Omental fat pad (tissue), 4 donors: ENCODE measurements around the gene MGAT3. TPM values are rescaled to one million over a fixed set of nuclear protein-coding genes. Genes with fewer than 3 reads are reported as not detected.

Experiments used
- ATAC-seq: fragments of 150-250 bp; one replicate; pipeline ENCODE4 v1.9.1; 2016; ENCODE audit warnings: mild to moderate bottlenecking, moderate library complexity; ENCODE audit not compliant: low FRiP score
- DNase-seq: peaks from one replicate; pipeline ENCODE4 v3.0.0-alpha.2; 2019; ENCODE audit warnings: low spot score
- total RNA-seq, 4 donors: library from RNA; depleted of rRNA; stranded (reverse); fragments of >200 nt; gene quantifications; one replicate each; pipeline ENCODE4 v1.1.0, GENCODE V29; 2016
- TF ChIP-seq, protein P1 (sequence below), 3 donors: fragments of 450-650 bp; IDR thresholded peaks; one replicate each; pipeline ENCODE4 v1.5.1; 2016 to 2017; ENCODE audit warnings: antibody characterized with exemption in 3 of 3, mild to moderate bottlenecking in 3 of 3, moderate library complexity in 2 of 3

Gene MGAT3
- total RNA-seq, 4 donors from 2014 or later, result 4.1 to 23.5 (median 9.9) TPM

DNA sequence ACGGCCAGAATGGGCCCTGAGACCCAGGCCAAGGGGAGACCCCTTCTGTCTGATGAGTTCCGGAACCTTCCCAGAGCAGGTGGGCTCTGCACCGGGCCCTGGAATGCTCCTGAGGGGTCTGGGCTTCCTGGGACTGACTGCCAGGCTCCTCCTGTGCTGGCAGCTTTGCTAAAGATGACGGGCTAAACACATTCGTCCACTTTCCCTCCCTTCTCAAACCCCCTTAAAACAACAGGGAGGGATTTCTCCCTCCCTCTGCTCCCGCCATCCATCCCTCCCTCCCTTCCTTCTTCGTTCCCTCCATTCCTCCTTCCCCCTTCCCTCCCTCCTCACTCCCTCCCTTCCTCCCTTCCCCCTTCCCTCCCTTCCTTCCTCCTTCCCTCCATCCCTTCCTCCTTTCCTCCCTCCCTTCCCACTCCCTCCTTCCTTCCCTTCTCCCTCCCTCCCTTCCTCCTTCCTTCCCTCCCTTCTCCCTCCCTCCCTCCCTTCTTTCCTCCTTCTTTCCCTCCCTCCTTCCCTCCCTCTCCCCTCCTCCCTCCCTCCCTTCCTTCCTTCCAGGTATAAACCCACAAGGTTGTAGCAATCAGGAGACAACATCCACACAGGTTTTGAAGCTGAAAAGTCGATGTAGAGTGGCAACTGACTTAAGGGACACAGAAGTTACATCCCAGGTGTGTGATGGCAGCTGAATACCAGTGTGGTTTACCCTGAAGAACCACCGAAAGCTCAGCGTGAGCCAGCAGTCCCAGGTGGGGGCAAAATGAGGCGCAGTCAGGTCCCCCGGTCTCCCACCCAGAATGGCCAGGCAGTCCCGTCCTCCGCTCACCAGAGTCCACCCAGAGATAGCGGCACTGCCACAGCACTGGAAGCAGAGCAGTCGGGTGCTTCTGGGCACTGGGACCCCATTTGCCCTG is 18.8 kb upstream of the MGAT3 start:
- TF ChIP-seq, protein P1, sequence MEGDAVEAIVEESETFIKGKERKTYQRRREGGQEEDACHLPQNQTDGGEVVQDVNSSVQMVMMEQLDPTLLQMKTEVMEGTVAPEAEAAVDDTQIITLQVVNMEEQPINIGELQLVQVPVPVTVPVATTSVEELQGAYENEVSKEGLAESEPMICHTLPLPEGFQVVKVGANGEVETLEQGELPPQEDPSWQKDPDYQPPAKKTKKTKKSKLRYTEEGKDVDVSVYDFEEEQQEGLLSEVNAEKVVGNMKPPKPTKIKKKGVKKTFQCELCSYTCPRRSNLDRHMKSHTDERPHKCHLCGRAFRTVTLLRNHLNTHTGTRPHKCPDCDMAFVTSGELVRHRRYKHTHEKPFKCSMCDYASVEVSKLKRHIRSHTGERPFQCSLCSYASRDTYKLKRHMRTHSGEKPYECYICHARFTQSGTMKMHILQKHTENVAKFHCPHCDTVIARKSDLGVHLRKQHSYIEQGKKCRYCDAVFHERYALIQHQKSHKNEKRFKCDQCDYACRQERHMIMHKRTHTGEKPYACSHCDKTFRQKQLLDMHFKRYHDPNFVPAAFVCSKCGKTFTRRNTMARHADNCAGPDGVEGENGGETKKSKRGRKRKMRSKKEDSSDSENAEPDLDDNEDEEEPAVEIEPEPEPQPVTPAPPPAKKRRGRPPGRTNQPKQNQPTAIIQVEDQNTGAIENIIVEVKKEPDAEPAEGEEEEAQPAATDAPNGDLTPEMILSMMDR (IDR thresholded peaks at IDR 0.05), result no peak
- no peak for ATAC-seq
- no peak for DNase-seq

DNA sequence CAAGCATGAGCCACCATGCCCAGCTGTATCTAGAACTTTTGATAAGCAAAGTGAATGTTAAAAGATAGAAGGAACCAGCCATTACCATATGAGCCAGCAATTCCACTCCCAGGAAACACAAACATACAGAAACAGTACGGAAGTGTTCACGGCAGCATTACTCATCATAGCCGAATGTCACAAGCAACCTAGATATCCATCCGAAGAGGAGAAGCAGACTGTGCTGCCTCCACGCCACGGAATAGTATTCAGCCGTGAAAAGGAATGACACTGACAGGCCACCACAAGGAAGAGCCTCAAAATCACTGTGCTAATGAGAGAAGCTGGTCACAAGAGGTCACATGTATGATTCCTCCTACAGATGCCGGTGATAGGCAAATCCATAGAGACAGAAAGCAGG is 17.6 kb upstream of the MGAT3 start:
- DNase-seq, result no peak
- no peak for ATAC-seq

GRCh38 chr22:39443398-39443797 is 13.4 kb upstream of the MGAT3 start:
- TF ChIP-seq, protein P1 (IDR thresholded peaks at IDR 0.05), result no peak
- DNase-seq, result no peak
- ATAC-seq, result no peak

More for the DNA sequence above, 17.6 kb upstream of the MGAT3 start:
- TF ChIP-seq, protein P1 (IDR thresholded peaks at IDR 0.05), result no peak

DNA sequence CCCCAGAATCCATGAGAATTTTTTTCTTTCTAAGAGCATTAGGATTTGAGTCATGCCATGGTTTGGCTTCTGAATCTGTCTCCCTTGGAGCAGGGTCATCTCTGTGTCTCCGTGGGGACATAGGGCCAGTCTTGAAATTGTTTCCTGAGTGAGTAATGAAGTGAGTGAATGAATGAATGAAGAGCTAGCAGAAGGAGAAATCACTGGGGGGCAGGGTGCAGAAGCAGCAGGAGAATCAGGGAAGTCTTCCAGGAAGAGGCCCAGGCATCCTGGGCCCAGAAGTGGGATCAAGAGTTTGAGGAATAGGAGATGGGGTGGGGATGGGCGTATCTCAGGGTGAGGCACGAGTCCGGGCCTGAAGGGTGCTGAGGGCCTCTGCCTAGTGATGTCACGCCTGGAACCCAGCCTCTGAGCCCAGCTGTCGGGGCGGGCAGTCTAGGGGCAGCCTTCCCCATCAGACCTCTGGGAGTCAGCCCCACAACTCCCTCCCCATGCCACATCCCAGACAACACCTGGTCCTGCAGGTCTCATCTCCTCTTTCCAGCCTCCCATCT is 12.5 kb upstream of the MGAT3 start:
- TF ChIP-seq, protein P1 (IDR thresholded peaks at IDR 0.05), result no peak
- ATAC-seq, result no peak
- no peak for DNase-seq

GRCh38 chr22:39444937-39445465 is 11.8 kb upstream of the MGAT3 start:
- TF ChIP-seq, protein P1 (IDR thresholded peaks at IDR 0.05), result no peak
- ATAC-seq (no peak), DNase-seq (no peak)

DNA sequence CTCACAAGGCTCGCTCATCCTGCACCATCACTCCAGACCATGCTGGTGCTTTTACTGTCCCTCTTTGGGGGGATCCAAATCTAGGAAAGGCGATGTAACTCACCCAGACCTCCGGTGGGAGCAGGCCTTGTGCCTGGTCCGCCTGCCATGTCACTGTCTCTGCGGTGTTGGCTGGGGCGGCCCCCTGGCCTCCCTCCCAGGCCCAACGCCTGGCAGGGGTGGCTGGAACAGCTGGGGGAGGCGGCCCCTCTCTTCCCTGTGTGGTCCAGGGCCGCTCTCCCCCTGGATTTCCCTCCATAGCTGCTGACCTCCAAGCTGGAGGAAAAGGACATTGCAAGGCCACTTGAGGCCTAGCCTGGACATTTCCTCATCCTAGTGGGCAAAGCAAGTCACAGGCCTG is 11.1 kb upstream of the MGAT3 start:
- ATAC-seq, result no peak
- TF ChIP-seq, protein P1 (IDR thresholded peaks at IDR 0.05), result no peak

More for the DNA sequence above, 11.1 kb upstream of the MGAT3 start:
- DNase-seq, result no peak
